Epithelial cell of esophagus (primary cell): ENCODE data around the gene RPL18.

Experiments used
- DNase-seq: peaks from one replicate; pipeline ENCODE4 v3.0.0; 2010; ENCODE audit warnings: low read depth
- H3K4me3 ChIP-seq: 2 replicates; pipeline ENCODE4 v1.5.1; 2011; ENCODE audit warnings: mild to moderate bottlenecking, low read length, control low read depth
- TF ChIP-seq, protein P1 (sequence below): IDR thresholded peaks from 2 replicates; pipeline ENCODE4 v1.5.1; 2011; ENCODE audit warnings: low read depth, mild to moderate bottlenecking, low read length, control low read depth, inconsistent platforms; ENCODE audit not compliant: insufficient read depth; ENCODE audit errors: missing control alignments

Gene RPL18

DNA sequence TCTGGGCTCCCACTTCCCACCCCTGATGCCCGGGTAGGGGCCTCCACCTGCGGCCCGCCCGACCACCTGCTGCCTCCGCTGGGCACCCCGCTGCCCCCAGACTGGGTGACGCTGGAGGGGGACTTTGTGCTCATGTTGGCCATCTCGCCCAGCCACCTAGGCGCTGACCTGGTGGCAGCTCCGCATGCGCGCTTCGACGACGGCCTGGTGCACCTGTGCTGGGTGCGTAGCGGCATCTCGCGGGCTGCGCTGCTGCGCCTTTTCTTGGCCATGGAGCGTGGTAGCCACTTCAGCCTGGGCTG lies 10.3 kb upstream of the RPL18 start:
- H3K4me3 ChIP-seq, result no peak overlapping the region
- TF ChIP-seq, protein P1, sequence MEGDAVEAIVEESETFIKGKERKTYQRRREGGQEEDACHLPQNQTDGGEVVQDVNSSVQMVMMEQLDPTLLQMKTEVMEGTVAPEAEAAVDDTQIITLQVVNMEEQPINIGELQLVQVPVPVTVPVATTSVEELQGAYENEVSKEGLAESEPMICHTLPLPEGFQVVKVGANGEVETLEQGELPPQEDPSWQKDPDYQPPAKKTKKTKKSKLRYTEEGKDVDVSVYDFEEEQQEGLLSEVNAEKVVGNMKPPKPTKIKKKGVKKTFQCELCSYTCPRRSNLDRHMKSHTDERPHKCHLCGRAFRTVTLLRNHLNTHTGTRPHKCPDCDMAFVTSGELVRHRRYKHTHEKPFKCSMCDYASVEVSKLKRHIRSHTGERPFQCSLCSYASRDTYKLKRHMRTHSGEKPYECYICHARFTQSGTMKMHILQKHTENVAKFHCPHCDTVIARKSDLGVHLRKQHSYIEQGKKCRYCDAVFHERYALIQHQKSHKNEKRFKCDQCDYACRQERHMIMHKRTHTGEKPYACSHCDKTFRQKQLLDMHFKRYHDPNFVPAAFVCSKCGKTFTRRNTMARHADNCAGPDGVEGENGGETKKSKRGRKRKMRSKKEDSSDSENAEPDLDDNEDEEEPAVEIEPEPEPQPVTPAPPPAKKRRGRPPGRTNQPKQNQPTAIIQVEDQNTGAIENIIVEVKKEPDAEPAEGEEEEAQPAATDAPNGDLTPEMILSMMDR, result no peak
- no peak for DNase-seq

- DNase-seq, result no peak
- TF ChIP-seq, protein P1, result no peak
- H3K4me3 ChIP-seq, result no peak overlapping the region
Observed at GRCh38 chr19:48628486-48629296, 9.7 kb upstream of the RPL18 start.

- H3K4me3 ChIP-seq, result no peak overlapping the region
- TF ChIP-seq, protein P1, result no peak
- DNase-seq, result no peak
Observed at GRCh38 chr19:48627865-48628314, 8.9 kb upstream of the RPL18 start.

GRCh38 chr19:48627201-48627864 lies 8.4 kb upstream of the RPL18 start:
- DNase-seq, result peak; percentile 37
- H3K4me3 ChIP-seq, result no peak overlapping the region
- TF ChIP-seq, protein P1, result no peak

GRCh38 chr19:48625891-48626327 lies 6.9 kb upstream of the RPL18 start:
- H3K4me3 ChIP-seq, result no peak overlapping the region
- DNase-seq, result no peak
- TF ChIP-seq, protein P1, result no peak

DNA sequence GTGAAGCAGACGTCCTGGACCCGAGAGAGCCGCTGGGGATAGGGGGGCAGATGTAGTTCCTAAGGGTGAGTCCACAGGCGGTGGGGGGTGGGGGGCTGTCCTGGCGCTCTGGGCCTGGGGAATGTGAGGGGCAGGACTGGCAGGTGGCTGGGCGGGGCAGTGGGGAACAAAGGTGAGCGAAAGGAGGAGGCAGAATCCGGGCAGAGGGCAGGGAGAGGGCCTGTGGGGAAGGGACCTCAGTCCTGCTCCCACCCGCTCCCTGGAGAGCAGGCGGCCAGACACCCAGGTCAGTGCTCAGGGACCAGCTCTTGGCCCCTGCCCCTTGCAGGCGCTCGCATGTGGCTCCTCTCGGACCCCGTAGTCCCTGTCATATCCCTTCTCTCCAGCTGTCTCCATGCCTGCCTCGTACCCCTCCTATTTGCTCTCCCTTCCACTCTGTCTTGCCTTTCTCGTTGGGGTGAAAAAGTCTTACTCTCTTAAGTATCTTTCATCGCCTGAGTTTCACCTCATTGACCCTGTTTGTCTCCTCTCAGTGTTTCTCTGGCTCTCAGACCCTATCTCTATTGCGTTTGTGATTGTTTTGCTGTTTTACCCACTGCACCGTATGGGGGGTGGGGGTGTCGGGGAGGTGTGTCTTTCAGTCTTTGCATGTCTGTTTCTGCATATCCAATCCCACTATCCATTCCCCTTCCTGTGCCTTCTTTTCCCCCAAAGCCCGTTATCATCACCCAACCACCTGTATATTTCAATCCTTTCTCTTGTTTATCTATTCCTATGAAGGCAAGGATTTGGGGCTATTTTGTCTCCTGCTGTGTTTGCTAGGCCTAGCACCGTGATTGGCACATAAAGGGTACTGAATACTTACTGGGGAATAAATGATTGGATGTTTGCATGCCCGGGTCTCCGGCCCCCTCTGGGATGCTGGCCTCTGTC lies 6.1 kb upstream of the RPL18 start:
- TF ChIP-seq, protein P1, result no peak
- DNase-seq, result no peak
- H3K4me3 ChIP-seq, result no peak overlapping the region
